Omental fat pad (tissue), 4 donors: ENCODE data around the gene PSME2. TPM values are rescaled to one million over a fixed set of nuclear protein-coding genes. Genes with fewer than 3 reads are reported as not detected.
A peak's percentile ranks its signal among the peaks of the same experiment; 100 is the strongest.

ENCODE experiments used
- ATAC-seq: fragments of 150-250 bp; one replicate; pipeline ENCODE4 v1.9.1; 2016; ENCODE audit warnings: mild to moderate bottlenecking, moderate library complexity; ENCODE audit not compliant: low FRiP score
- DNase-seq: peaks from one replicate; pipeline ENCODE4 v3.0.0-alpha.2; 2019; ENCODE audit warnings: low spot score
- total RNA-seq, 4 donors: library from RNA; depleted of rRNA; stranded (reverse); fragments of >200 nt; gene quantifications; one replicate each; pipeline ENCODE4 v1.1.0, GENCODE V29; 2016
- TF ChIP-seq, protein P1 (sequence below), 3 donors: fragments of 450-650 bp; IDR thresholded peaks; one replicate each; pipeline ENCODE4 v1.5.1; 2016 to 2017; ENCODE audit warnings: antibody characterized with exemption in 3 of 3, mild to moderate bottlenecking in 3 of 3, moderate library complexity in 2 of 3

PSME2 gene
- total RNA-seq, 4 donors from 2014 or later, result 32.8 to 86.4 (median 70.3) TPM

DNA sequence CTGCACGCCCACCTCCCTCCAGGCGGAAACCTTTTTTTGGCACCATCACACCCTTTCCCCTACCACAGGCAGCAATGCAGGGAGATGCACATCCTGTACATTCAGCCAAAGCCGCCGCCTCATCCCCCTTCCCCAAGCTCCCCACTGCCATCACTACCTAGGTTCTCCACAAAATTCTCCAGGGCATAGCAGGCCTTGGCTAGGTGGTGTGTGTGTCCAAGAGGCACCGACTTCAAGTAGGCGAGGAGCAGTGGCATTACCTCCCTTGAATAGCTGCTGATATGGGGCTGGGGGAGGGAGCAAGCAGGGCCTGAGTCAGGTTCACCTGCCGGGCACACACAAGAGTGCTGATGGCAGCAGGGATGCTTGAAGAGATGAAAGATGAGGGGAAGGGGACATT is 38.6 kb upstream of the PSME2 start:
- TF ChIP-seq, protein P1, sequence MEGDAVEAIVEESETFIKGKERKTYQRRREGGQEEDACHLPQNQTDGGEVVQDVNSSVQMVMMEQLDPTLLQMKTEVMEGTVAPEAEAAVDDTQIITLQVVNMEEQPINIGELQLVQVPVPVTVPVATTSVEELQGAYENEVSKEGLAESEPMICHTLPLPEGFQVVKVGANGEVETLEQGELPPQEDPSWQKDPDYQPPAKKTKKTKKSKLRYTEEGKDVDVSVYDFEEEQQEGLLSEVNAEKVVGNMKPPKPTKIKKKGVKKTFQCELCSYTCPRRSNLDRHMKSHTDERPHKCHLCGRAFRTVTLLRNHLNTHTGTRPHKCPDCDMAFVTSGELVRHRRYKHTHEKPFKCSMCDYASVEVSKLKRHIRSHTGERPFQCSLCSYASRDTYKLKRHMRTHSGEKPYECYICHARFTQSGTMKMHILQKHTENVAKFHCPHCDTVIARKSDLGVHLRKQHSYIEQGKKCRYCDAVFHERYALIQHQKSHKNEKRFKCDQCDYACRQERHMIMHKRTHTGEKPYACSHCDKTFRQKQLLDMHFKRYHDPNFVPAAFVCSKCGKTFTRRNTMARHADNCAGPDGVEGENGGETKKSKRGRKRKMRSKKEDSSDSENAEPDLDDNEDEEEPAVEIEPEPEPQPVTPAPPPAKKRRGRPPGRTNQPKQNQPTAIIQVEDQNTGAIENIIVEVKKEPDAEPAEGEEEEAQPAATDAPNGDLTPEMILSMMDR (IDR thresholded peaks at IDR 0.05), result no peak
- no peak for ATAC-seq
- DNase-seq, result no peak

DNA sequence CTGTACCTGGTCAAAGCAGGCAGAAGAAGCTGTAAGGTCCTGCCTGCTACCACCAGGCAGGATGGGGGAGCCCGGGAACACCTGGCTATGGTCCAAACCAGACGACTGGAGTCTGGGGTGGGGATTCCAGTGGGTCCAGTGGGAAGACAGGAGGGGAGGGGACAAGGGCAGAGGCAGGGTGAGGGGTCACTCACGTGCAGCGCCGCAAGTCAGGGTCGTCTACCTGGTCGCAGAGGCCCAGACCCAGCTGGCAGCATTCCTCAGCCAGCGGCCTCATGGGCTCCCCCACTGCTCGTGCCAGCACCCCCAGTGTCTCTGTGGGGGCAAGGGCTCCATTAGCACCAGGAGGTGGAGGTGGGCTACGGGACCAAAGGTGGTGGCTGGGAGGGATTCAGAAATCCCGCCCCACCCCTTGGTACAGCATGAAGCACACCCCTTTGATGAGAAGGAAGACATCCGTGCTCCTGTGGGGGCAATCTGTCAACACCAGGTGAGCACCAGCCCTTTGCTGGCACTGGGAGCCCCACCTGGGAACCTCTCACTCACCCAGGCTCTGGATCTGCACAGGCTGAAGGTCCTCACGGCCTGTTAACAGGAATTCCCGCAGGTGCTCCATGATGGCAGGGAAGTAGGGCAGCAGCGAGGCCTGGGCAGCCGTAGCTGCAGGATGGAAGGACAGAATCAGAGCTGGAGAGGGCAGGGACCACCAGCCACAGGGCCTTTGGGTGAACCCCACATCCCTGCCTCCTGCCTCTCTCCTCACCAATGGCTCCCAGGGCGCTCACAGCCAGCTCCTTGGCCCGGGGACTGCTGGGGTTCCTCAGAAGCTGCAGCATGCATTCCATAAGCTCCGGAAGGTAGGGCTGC is 37.9 kb upstream of the PSME2 start:
- TF ChIP-seq, protein P1 (IDR thresholded peaks at IDR 0.05), result no peak
- ATAC-seq (no peak), DNase-seq (no peak)

GRCh38 chr14:24183014-24183481 is 36.6 kb upstream of the PSME2 start:
- ATAC-seq (no peak), DNase-seq (no peak)
- TF ChIP-seq, protein P1 (IDR thresholded peaks at IDR 0.05), result no peak

DNA sequence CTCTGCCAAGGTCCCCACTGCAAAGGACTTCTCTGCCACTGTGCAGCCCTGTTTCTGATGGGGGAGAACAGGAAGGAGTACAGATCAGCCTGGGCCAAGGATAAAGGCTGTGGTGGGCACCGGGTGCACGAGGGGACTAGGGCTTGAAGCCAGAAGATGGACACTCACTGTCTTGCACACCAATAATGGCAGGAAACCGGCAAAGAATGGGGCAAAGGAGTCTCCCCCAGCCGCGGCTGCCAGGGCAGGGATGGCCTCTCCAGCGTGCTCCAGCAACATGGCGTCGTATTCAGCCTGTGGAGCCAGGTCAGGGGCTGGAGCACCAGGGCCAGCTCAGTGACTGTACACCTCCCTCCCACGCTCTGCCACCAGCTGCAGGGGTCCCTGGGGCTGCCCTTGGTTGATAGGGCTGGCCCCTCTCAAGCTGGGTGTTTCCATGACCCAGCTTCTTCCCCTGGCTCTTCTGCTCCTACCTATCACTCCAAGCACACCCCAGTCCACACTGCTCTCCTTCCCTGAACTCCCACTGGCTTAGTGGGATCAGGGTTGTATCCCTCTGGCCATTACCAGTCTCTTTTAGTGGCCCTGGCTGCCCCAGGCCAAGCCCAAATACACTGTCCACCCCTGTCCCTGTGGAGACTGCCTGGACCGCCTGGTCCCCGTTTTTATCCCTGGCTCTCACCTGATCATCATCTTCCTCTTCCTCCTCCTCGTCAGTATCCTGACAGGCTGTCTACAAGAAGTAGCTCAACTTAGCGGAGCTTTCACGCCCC is 35.9 kb upstream of the PSME2 start:
- ATAC-seq, result no peak
- no peak for DNase-seq
- TF ChIP-seq, protein P1 (IDR thresholded peaks at IDR 0.05), result no peak

DNA sequence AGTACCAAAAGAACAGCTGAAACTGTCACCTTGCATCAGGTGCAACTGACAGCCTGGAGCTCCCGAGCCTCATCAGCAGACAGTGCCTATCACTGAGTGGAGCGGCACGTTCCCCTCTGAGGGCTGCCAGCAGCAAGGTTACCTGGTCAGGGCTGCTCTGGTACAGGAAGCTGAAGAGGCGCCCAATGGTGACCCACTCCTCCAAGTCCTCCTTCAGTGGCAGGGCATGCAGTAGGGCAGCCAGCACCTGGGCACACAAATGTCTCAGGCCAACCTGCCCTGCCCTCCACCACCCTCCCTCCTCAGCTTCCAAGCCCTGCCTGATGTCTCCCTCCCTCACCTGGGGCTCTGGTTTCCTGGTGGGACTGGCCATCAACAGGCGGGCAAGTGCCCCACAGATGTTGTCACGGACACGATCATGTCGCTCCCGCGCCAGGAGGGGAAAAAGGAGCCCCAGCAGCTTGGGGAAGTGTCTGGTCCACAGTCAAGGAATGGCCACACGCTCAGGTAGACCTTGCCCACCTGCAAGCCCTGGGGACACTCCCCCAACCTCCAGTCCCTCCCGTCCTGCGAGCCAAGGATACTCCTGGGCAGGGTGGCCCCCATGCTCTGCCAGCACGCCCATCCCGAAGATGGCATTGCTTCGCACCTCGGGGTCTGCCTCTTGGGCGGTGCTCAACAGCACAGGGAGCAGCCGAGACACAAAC is 35.1 kb upstream of the PSME2 start:
- DNase-seq, result no peak
- TF ChIP-seq, protein P1 (IDR thresholded peaks at IDR 0.05), result no peak
- ATAC-seq, result no peak

DNA sequence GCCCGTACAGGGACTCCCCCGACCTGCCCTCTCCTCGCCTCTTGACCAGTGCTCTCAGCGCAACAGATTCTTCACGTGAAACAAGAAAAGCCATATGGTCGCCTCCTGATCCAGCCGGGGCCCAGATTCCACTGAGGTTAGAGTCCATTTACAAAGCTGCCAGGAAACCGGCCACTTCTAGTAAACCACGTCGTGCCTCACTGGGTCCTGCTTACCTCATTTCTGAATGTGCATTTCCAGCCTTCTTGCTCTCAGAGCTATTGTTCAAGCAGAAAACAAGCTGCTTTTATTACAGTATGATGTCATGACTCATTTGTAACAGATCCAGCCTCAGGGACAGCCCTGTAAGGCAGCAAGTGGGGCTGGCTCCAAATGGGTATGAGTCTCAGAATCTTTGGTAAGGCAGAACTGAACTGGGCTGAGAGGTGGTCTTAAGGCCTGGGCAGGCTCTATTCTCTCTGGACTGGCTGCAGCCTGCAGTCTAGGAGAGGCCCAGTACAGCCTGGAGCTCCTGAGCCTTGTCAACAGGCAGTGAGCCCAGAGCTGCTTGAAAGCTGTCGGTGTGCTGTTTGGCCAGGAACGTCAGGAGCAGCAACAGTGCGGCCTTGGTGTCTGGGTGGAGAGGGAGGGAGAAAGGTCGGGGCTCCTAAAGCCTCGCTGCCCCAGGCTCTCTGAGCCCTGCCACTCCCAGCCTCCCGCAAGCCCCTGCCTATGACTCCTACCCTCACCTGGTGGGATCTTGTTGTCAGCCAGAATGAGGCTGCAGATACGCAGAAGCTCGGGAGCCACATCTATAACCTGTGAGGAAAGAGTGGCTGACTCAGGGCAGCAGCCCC is 33.8 kb upstream of the PSME2 start:
- TF ChIP-seq, protein P1 (IDR thresholded peaks at IDR 0.05), result no peak
- DNase-seq (no peak), ATAC-seq (peak; percentile 20)
